Fibroblast of villous mesenchyme (primary cell): Measurements from ENCODE around the gene HOXA7. TPM values are rescaled to one million over a fixed set of nuclear protein-coding genes. Genes with fewer than 3 reads are reported as not detected.

ENCODE experiments used
- DNase-seq: peaks from one replicate; pipeline ENCODE4 v3.0.0-alpha.2; 2010; ENCODE audit warnings: low read depth
- H3K4me3 ChIP-seq: 2 replicates; pipeline ENCODE4 v1.5.1; 2011; ENCODE audit warnings: low read depth, mild to moderate bottlenecking, low read length
- CTCF ChIP-seq: IDR thresholded peaks from 2 replicates; pipeline ENCODE4 v1.5.1; 2012; ENCODE audit warnings: low read depth, mild to moderate bottlenecking, low read length; ENCODE audit not compliant: insufficient read depth
- total RNA-seq: library from RNA; depleted of rRNA; stranded (reverse); fragments of >200 nt; gene quantifications from 2 replicates; pipeline ENCODE4 v1.2.3, GENCODE V29; 2012

The HOXA7 gene
- total RNA-seq, 1 donor = 2.2 TPM

GRCh38 chr7:27168265-27168947 lies 11.9 kb upstream of the HOXA7 start:
- peak overlapping the region; percentile 67 for H3K4me3 ChIP-seq
- peak; percentile 22 for TF ChIP-seq CTCF
- peak; percentile 86 for DNase-seq

GRCh38 chr7:27167916-27168264 lies 11.4 kb upstream of the HOXA7 start:
- DNase-seq = peak; percentile 76
- H3K4me3 ChIP-seq = peak overlapping the region; percentile 67

GRCh38 chr7:27166531-27167505 lies 10.3 kb upstream of the HOXA7 start:
- TF ChIP-seq CTCF = no peak
- peak overlapping the region; percentile 67 for H3K4me3 ChIP-seq
- DNase-seq = peak; percentile 80

More at GRCh38 chr7:27167916-27168264, 11.4 kb upstream of the HOXA7 start:
- no peak for TF ChIP-seq CTCF

GRCh38 chr7:27165996-27166530 lies 9.6 kb upstream of the HOXA7 start:
- TF ChIP-seq CTCF = no peak
- peak overlapping the region; percentile 67 for H3K4me3 ChIP-seq
- DNase-seq = peak; percentile 92

- H3K4me3 ChIP-seq = peak within 1 kb of the TSS; percentile 67
- no peak for TF ChIP-seq CTCF
- DNase-seq = peak; percentile 97
These were observed 8.9 kb upstream of the HOXA7 start, which contains the start of gene HOXA9 for GRCh38 chr7:27165089-27165995. Gene HOXA9, minus strand, starts transcription at chr7:27165537. Its CDS starts 80 bp downstream, at chr7:27165457.
